GM19438 (cell line): ENCODE data around the gene UVSSA.

Source experiments
- ATAC-seq: cut with Tn5 transposase; IDR thresholded peaks from one replicate; pipeline ENCODE4 v1.9.1; 2021; ENCODE audit warnings: low read depth; ENCODE audit not compliant: unreplicated experiment

UVSSA gene

GRCh38 chr4:1375051-1375721, 28.2 kb downstream of the UVSSA start:
- no peak for ATAC-seq

GRCh38 chr4:1375761-1376322, 28.8 kb downstream of the UVSSA start:
- ATAC-seq, result no peak

- no peak for ATAC-seq
Measured at GRCh38 chr4:1376391-1376840, 29.4 kb downstream of the UVSSA start.

- no peak for ATAC-seq
Measured at GRCh38 chr4:1376841-1377605, 30.0 kb downstream of the UVSSA start.

- ATAC-seq, result no peak
Measured at GRCh38 chr4:1377606-1378261, 30.7 kb downstream of the UVSSA start.

- no peak for ATAC-seq
Measured at GRCh38 chr4:1378559-1379231, 31.7 kb downstream of the UVSSA start.

- ATAC-seq, result no peak
Measured at GRCh38 chr4:1379351-1379781, 32.4 kb downstream of the UVSSA start.

GRCh38 chr4:1379801-1380331, 32.9 kb downstream of the UVSSA start:
- no peak for ATAC-seq

- ATAC-seq, result no peak
Measured at GRCh38 chr4:1380368-1381151, 33.6 kb downstream of the UVSSA start.

GRCh38 chr4:1381181-1381621, 34.2 kb downstream of the UVSSA start:
- ATAC-seq, result no peak

- no peak for ATAC-seq
Measured at GRCh38 chr4:1381944-1382541, 35.0 kb downstream of the UVSSA start.

GRCh38 chr4:1382776-1383727, 36.0 kb downstream of the UVSSA start:
- no peak for ATAC-seq

GRCh38 chr4:1383728-1384591, 37.0 kb downstream of the UVSSA start:
- no peak for ATAC-seq

- ATAC-seq, result no peak
Measured at GRCh38 chr4:1384675-1385372, 37.8 kb downstream of the UVSSA start.

- ATAC-seq, result no peak
Measured at GRCh38 chr4:1385373-1386340, 38.6 kb downstream of the UVSSA start.
